Osteocyte (in vitro differentiated cells): ENCODE measurements around the gene RPL35A. TPM values are rescaled to one million over a fixed set of nuclear protein-coding genes. Genes with fewer than 3 reads are reported as not detected.
"Not testable (repeated sequence)": the region's sequence is repeated elsewhere in the genome, so short reads cannot be mapped to it uniquely, and the experiment has no call there.

Experiments
- DNase-seq: peaks from one replicate; pipeline ENCODE4 v3.0.0; 2021; ENCODE audit warnings: mixed read lengths; ENCODE audit not compliant: unreplicated experiment; ENCODE audit errors: extremely low spot score
- H3K27ac Mint-ChIP-seq: one replicate; pipeline ENCODE4 v1.8.0; 2021; ENCODE audit warnings: mild to moderate bottlenecking, mixed read lengths; ENCODE audit not compliant: unreplicated experiment
- H3K27me3 Mint-ChIP-seq: one replicate; pipeline ENCODE4 v1.8.0; 2021; ENCODE audit warnings: mixed read lengths; ENCODE audit not compliant: unreplicated experiment
- H3K36me3 Mint-ChIP-seq: one replicate; pipeline ENCODE4 v1.8.0; 2021; ENCODE audit warnings: mixed read lengths; ENCODE audit not compliant: unreplicated experiment
- H3K4me1 Mint-ChIP-seq: one replicate; pipeline ENCODE4 v1.8.0; 2021; ENCODE audit warnings: mixed read lengths; ENCODE audit not compliant: unreplicated experiment
- H3K4me3 Mint-ChIP-seq: one replicate; pipeline ENCODE4 v1.8.0; 2021; ENCODE audit warnings: mild to moderate bottlenecking, moderate library complexity, mixed read lengths; ENCODE audit not compliant: unreplicated experiment
- H3K9me3 Mint-ChIP-seq: one replicate; pipeline ENCODE4 v1.8.0; 2021; ENCODE audit warnings: mixed read lengths; ENCODE audit not compliant: unreplicated experiment
- total RNA-seq: library from RNA; stranded (reverse); gene quantifications from 2 replicates; pipeline ENCODE4 v1.2.1, GENCODE V29; 2021
- TF ChIP-seq, protein P1 (sequence below): fragments of 200-600 bp; sonication (generic); IDR thresholded peaks from 2 replicates; pipeline ENCODE4 v1.5.0; 2021; ENCODE audit warnings: antibody characterized with exemption, mild to moderate bottlenecking, moderate library complexity

The RPL35A gene
- total RNA-seq, 1 donor from 2014 or later = 843 TPM

DNA sequence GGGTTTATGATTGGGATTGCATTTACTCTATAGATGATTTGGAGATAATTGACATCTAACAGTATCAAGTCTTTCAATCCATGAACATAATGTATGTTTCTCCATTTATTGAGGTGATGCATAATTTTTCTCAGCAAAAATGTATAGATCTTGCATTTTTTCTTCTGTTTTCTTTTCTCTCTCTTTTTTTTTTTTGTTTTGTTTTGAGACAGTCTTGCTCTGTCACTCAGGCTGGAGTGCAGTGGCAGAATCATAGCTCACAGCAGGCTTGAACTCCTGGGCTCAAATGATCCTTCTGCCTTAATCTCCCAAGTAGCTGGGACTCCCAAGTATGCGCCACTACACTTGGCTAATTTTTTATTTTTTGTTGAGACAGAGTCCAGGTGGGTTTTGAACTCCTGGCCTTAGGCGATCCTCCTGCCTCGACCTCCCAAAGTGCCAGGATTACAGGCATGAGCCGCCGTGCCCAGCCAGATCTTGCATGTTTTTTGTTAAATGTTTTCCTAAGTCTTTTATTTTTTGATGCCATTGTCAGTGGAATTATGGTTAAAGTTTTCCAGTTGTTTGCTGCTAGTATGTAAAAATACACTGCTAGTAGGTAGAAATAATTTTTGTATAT lies 13.1 kb downstream of the RPL35A start:
- no peak overlapping the region for H3K27ac Mint-ChIP-seq
- DNase-seq = no peak
- H3K27me3 Mint-ChIP-seq = no peaks in the 10 kb centered on the region
- TF ChIP-seq, protein P1, sequence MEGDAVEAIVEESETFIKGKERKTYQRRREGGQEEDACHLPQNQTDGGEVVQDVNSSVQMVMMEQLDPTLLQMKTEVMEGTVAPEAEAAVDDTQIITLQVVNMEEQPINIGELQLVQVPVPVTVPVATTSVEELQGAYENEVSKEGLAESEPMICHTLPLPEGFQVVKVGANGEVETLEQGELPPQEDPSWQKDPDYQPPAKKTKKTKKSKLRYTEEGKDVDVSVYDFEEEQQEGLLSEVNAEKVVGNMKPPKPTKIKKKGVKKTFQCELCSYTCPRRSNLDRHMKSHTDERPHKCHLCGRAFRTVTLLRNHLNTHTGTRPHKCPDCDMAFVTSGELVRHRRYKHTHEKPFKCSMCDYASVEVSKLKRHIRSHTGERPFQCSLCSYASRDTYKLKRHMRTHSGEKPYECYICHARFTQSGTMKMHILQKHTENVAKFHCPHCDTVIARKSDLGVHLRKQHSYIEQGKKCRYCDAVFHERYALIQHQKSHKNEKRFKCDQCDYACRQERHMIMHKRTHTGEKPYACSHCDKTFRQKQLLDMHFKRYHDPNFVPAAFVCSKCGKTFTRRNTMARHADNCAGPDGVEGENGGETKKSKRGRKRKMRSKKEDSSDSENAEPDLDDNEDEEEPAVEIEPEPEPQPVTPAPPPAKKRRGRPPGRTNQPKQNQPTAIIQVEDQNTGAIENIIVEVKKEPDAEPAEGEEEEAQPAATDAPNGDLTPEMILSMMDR = no peak
- H3K9me3 Mint-ChIP-seq = peaks cover 14% of the 10 kb centered on the region
- H3K36me3 Mint-ChIP-seq = peaks cover 4% of the 10 kb centered on the region
- H3K4me1 Mint-ChIP-seq = peaks cover 30% of the 10 kb centered on the region
- H3K4me3 Mint-ChIP-seq = no peak overlapping the region

DNA sequence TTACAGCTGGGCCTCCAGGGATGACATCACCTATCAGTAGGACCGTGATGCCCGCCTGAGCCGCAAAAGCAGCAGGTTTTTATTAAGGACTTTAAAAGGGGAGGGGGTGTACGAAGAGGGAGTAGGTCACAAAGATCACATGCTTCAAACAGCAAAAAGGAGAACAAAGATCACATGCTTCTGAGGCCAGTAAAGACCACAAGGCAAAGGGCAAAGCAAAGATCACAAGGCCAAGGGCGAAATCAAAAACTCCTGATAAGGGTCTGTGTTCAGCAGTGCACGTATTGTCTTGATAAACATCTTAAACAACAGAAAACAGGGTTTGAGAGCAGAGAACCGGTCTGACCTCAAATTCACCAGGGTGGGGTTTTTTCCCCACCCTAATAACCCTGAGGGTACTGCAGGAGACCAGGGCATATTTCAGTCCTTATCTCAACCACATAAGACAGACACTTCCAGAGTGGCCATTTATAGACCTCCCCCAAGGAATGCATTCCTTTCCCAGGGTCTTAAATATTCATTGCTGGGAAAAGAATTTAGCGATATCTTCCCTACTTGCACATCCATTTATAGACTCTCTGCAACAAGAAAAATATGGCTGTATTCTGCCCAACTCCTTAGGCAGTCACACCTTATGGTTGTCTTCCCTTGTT lies 17.5 kb downstream of the RPL35A start:
- H3K4me3 Mint-ChIP-seq, H3K4me1 Mint-ChIP-seq, H3K27me3 Mint-ChIP-seq, DNase-seq, H3K27ac Mint-ChIP-seq: not testable (repeated sequence)
- Mint-ChIP-seq H3K9me3 (peaks cover 29% of the 10 kb centered on the region), H3K36me3 (peaks cover 13% of the 10 kb centered on the region)

DNA sequence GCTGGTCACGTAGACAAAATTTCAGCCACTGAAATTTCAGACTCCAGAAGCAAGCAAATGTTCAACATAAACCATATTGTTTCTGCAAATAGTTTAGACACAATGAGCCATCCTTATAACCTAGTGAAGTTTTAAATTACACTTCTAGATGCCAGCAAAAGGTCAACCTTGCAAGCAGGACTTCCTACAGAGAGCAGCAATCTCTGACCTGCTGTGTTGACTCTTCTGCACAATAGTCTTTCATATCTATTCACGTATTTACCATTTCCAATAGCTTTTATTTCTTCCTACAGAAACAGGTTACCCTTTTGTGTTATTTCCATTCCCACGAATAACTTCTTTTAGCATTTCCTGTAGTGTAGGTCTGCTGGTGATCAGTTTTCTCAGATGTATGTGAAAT lies 20.6 kb downstream of the RPL35A start:
- H3K9me3 Mint-ChIP-seq = peaks cover 32% of the 10 kb centered on the region

DNA sequence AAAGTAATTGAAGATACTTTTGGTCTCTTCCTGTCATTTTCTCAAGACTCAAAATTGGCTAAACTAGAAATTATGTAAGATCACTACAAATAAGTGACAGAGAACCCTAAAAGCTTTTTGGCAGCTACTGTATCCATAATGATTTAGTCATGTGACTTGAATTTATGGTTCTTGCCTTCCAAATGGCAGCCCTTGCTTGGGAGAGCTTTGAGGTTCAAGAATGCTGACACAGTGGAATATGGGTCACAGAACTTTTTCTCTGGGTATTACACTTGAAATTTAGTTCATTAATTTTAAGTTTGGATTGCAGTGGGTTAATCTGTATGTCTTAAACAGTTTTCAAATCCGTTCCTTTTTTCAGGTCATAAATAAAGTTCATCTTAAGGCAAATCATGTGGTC lies 24.0 kb downstream of the RPL35A start:
- Mint-ChIP-seq H3K9me3 (peaks cover 19% of the 10 kb centered on the region), H3K4me1 (no peaks in the 10 kb centered on the region), H3K27me3 (no peaks in the 10 kb centered on the region), H3K27ac (no peak overlapping the region), H3K36me3 (peaks cover 23% of the 10 kb centered on the region), H3K4me3 (no peak overlapping the region)
- TF ChIP-seq, protein P1 = no peak
- no peak for DNase-seq

More for the DNA sequence above, 20.6 kb downstream of the RPL35A start:
- DNase-seq = no peak
- Mint-ChIP-seq H3K27ac (no peak overlapping the region), H3K4me3 (no peak overlapping the region), H3K36me3 (peaks cover 17% of the 10 kb centered on the region), H3K4me1 (no peaks in the 10 kb centered on the region), H3K27me3 (no peaks in the 10 kb centered on the region)
- TF ChIP-seq, protein P1 = no peak

DNA sequence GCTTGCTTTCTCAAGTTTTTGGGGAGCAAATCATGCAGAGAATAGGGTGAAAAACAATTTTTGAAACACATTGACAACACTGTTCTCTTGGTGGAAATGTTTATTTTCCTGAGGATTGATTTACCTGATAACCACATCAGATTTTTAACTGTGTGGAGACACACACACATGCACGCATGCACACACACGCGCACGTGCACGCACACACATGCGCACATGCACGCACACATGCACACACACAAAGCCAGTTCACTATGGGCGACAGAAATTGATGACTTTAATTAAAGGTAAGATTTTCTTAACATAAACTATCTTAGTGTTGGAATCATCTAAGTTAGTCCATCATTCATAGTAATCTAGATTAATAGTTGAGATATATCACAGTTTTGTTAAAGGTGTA lies 25.3 kb downstream of the RPL35A start:
- H3K9me3 Mint-ChIP-seq = peaks cover 19% of the 10 kb centered on the region
- no peaks in the 10 kb centered on the region for H3K4me1 Mint-ChIP-seq
- H3K27ac Mint-ChIP-seq = no peak overlapping the region
- TF ChIP-seq, protein P1 = no peak
- no peaks in the 10 kb centered on the region for H3K27me3 Mint-ChIP-seq
- H3K36me3 Mint-ChIP-seq = peaks cover 23% of the 10 kb centered on the region
- no peak for DNase-seq
- H3K4me3 Mint-ChIP-seq = no peak overlapping the region
